A673 (cell line): Measurements from ENCODE around the gene OR2F2. TPM values are rescaled to one million over a fixed set of nuclear protein-coding genes. Genes with fewer than 3 reads are reported as not detected.

Experiments used
- BruUV-seq: library from RNA; stranded (reverse); fragments of 400-500 nt; replicated peaks from 2 replicates; lab custom pipeline; 2021; lab: Mats Ljungman, UMichigan
- CTCF ChIA-PET: fragments of 300-600 bp; sonication (Branson Sonifier 250); formaldehyde crosslinking; loops from one replicate; lab custom pipeline; 2022; ENCODE audit warnings: antibody characterized with exemption; lab: Charles Lee
- POLR2A ChIA-PET: fragments of 300-600 bp; sonication (Branson Sonifier 250); formaldehyde crosslinking; loops from one replicate; lab custom pipeline; 2022; ENCODE audit warnings: antibody characterized with exemption; ENCODE audit not compliant: low non-redundant PET; lab: Charles Lee
- DNase-seq: peaks from one replicate; pipeline ENCODE4 v3.0.0-alpha.2; 2015; ENCODE audit warnings: low spot score
- H3K27ac ChIP-seq: fragments of 200-600 bp; sonication (generic); 2 replicates; pipeline ENCODE4 v1.5.1; 2016; ENCODE audit warnings: mixed run types, low read depth, mild to moderate bottlenecking, mixed read lengths, antibody characterized with exemption, low read length; ENCODE audit not compliant: poor library complexity, severe bottlenecking
- H3K27me3 ChIP-seq: fragments of 200-600 bp; sonication (generic); replicated peaks from 2 replicates; pipeline ENCODE4 v1.6.1; 2017; ENCODE audit warnings: mixed run types, low read depth, mild to moderate bottlenecking, mixed read lengths, antibody characterized with exemption, low read length; ENCODE audit not compliant: insufficient read depth, poor library complexity
- H3K36me3 ChIP-seq: fragments of 200-600 bp; sonication (generic); 2 replicates; pipeline ENCODE4 v1.6.1; 2016; ENCODE audit warnings: mixed run types, mild to moderate bottlenecking, mixed read lengths, antibody characterized with exemption, low read length; ENCODE audit not compliant: insufficient read depth, poor library complexity, severe bottlenecking
- H3K4me1 ChIP-seq: fragments of 200-600 bp; sonication (generic); 2 replicates; pipeline ENCODE4 v1.6.1; 2017; ENCODE audit warnings: mixed run types, mild to moderate bottlenecking, mixed read lengths, antibody characterized with exemption, low read length; ENCODE audit not compliant: insufficient read depth, poor library complexity, severe bottlenecking
- H3K4me3 ChIP-seq: fragments of 200-600 bp; sonication (generic); 2 replicates; pipeline ENCODE4 v1.5.1; 2016; ENCODE audit warnings: low read depth, mixed run types, mild to moderate bottlenecking, mixed read lengths, low read length; ENCODE audit not compliant: poor library complexity, severe bottlenecking
- H3K9me3 ChIP-seq: fragments of 200-600 bp; sonication (generic); 2 replicates; pipeline ENCODE4 v1.6.1; 2016; ENCODE audit warnings: mixed run types, low read depth, mild to moderate bottlenecking, mixed read lengths, antibody characterized with exemption, low read length; ENCODE audit not compliant: poor library complexity, severe bottlenecking
- EZH2 ChIP-seq: fragments of 200-600 bp; sonication (generic); IDR thresholded peaks from 2 replicates; pipeline ENCODE4 v1.6.1; 2017; ENCODE audit warnings: borderline replicate concordance, low read depth, mild to moderate bottlenecking, mixed read lengths, antibody characterized with exemption, low read length; ENCODE audit not compliant: poor library complexity, severe bottlenecking
- intact Hi-C: fragments of 100-400 bp; cut with micrococcal nuclease; formaldehyde crosslinking; loops from one replicate; pipeline ENCODE4 v1.10.0; 2022; ENCODE audit not compliant: unreplicated experiment
- total RNA-seq: library from RNA; stranded (reverse); gene quantifications from 2 replicates; pipeline ENCODE4 v1.2.3, GENCODE V29; 2021
- TF ChIP-seq, protein P1 (sequence below): fragments of 300-800, 200-600 bp; sonication (generic); conservative IDR thresholded peaks from 2 replicates; pipeline ENCODE4 v1.5.1; 2017; ENCODE audit warnings: low read depth, mild to moderate bottlenecking, antibody characterized with exemption, low read length, moderate library complexity, mixed read lengths

The OR2F2 gene
- total RNA-seq, 1 experiment from 2014 or later, result not detected

GRCh38 chr7:143936087-143937009, 1.3 kb downstream of the OR2F2 start:
- H3K9me3 ChIP-seq, result no peaks in the 10 kb centered on the region
- H3K4me3 ChIP-seq, result no peak overlapping the region
- H3K27me3 ChIP-seq, result peaks cover 2% of the 10 kb centered on the region
- no peaks in the 10 kb centered on the region for H3K36me3 ChIP-seq
- DNase-seq, result no peak
- TF ChIP-seq, protein P1, sequence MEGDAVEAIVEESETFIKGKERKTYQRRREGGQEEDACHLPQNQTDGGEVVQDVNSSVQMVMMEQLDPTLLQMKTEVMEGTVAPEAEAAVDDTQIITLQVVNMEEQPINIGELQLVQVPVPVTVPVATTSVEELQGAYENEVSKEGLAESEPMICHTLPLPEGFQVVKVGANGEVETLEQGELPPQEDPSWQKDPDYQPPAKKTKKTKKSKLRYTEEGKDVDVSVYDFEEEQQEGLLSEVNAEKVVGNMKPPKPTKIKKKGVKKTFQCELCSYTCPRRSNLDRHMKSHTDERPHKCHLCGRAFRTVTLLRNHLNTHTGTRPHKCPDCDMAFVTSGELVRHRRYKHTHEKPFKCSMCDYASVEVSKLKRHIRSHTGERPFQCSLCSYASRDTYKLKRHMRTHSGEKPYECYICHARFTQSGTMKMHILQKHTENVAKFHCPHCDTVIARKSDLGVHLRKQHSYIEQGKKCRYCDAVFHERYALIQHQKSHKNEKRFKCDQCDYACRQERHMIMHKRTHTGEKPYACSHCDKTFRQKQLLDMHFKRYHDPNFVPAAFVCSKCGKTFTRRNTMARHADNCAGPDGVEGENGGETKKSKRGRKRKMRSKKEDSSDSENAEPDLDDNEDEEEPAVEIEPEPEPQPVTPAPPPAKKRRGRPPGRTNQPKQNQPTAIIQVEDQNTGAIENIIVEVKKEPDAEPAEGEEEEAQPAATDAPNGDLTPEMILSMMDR, result no peak
- TF ChIP-seq EZH2, result no peak
- no TSS peak for BruUV-seq
- intact Hi-C loops, result no loop called here
- POLR2A ChIA-PET, result no interaction called here
- CTCF ChIA-PET, result no interaction called here
- H3K27ac ChIP-seq, result no peak overlapping the region
- no peaks in the 10 kb centered on the region for H3K4me1 ChIP-seq

DNA sequence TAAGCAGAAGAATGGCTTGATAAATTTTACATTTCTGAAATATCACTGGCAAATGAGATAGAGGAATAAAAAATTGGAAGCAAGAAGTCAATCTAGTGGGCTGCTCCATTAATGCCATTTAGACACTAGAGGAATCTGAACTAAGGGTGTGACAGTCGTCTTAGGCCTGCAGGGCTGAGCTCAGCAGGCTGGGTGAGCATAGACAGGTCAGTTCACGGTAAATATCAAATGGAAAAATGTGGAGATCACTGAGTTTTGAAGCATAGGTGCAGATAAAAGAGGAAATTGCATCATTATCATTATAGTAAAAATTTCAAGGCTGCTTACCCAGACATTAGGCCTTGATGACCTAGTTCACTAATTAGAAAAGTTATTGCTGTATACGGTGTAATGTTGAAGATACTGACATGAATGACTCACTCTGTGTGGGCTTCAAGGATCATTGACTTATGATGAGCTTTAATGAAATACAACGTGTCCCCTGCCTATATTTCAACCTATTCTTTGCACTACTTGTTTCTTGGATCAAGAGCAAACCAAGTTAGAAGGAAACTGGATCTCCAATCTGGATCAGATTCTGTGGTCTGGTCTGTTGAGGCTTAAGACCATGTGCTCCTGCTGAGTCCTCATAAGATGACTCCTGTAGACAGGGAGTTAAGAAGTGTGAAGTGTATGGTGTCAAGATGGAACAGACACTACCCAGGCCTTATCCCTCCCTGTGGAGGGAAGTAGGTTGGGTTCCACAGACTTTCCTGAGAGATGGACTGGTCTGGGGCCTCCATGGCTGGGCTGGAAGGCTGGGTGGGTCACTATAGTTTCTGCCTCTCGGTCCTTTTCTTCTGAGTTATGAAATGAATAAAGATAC, 3.6 kb downstream of the OR2F2 start:
- ChIA-PET POLR2A (no interaction called here), CTCF (no interaction called here)
- no peak for DNase-seq
- no peaks in the 10 kb centered on the region for H3K4me1 ChIP-seq
- no peaks in the 10 kb centered on the region for H3K9me3 ChIP-seq
- no peak overlapping the region for H3K27ac ChIP-seq
- no peak overlapping the region for H3K4me3 ChIP-seq
- TF ChIP-seq EZH2, result no peak
- TF ChIP-seq, protein P1, result no peak
- BruUV-seq, result no TSS peak
- peaks cover 3% of the 10 kb centered on the region for H3K27me3 ChIP-seq
- intact Hi-C loops, result no loop called here
- no peaks in the 10 kb centered on the region for H3K36me3 ChIP-seq

DNA sequence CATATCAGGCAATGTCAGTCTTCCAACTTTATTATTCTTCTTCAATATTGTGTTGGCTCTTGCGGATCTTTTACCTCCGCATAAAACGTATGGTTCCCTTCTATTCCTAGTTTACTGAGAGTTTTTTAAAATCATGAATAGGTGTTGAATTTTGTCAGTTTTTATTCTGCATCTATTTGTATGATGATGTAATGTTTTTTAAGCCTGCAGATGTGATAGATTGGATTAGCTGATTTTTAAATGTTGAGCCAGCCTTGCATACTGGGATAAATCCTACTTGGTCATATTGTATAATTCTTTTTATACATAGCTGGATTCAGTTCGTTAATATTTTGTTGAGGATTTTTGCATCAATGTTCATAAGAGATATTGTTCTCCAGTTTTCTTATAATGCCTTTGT, 10.4 kb downstream of the OR2F2 start:
- Histone ChIP-seq H3K9me3 (peaks cover 3% of the 10 kb centered on the region), H3K36me3 (no peaks in the 10 kb centered on the region), H3K27ac (no peak overlapping the region), H3K27me3 (peaks cover 14% of the 10 kb centered on the region), H3K4me3 (no peak overlapping the region), H3K4me1 (no peaks in the 10 kb centered on the region)
- TF ChIP-seq, protein P1, result no peak
- no peak for TF ChIP-seq EZH2
- ChIA-PET CTCF (no interaction called here), POLR2A (no interaction called here)
- BruUV-seq, result no TSS peak
- no peak for DNase-seq
- intact Hi-C loops, result no loop called here
